ENCODE measurements around the gene UTP4.
"Not testable (repeated sequence)": the region's sequence is repeated elsewhere in the genome, so short reads cannot be mapped to it uniquely, and the experiment has no call there.

UTP4 gene

DNA sequence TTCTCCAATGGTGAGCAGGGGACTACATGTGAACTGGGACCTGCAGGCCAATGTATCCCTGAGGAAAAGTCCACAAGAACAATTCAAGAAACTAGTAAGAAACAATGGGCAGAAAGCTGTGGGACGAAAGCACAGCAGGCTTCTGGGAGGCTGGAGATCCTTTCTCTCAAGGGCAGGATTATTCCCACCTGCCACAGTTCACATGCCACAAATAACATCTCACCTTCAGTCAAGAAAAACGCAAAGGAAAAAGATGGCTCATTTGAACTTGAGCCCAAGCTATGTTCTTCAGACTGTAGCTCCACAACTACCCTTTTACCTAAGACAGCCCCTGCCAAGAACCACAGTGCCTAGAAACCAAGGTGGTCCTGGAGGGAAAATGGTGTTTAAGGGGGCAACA, 14.0 kb upstream of the UTP4 start:
- Histone ChIP-seq H3K27me3 (ENCODE audit: control insufficient read depth, insufficient read depth, low read length) (no peaks in the 10 kb centered on the region), H3K36me3 (ENCODE audit: control insufficient read depth, insufficient read depth, low read length) (peaks cover 47% of the 10 kb centered on the region), H3K4me3 (ENCODE audit: low read length) (no peak overlapping the region), H3K9me3 (ENCODE audit: control insufficient read depth, insufficient read depth, low read length) (no peaks in the 10 kb centered on the region), H3K27ac (ENCODE audit: low read length) (no peak overlapping the region), H3K4me1 (ENCODE audit: control insufficient read depth, insufficient read depth, low read length) (no peaks in the 10 kb centered on the region)
- no peak for DNase-seq (ENCODE audit: low read depth, low spot score)
- no CpG with 5 or more reads among the region's 2 CpGs for WGBS (ENCODE audit: insufficient coverage, insufficient read length)

DNA sequence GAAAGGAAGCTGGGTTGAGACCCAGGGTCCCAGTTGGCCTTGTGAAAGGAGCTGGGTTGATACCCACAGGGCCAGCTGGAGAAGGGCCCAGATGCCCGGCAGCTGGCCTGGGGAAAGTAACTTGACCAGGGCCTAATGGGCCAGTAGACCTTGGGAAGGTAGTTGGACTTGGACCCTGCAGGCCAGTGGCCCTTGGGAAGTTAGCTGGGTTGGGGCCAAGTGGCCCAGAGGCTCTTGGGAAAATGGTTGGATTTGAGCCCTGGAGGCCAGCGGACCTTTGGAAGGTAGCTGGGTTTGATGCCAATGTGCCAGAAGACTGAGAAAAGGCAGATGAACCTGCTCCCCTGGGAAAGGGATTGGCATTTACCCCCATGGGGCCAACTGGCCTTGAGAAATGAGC, 13.5 kb upstream of the UTP4 start:
- no CpG with 5 or more reads among the region's 2 CpGs for WGBS (ENCODE audit: insufficient coverage, insufficient read length)
- H3K9me3 ChIP-seq (ENCODE audit: control insufficient read depth, insufficient read depth, low read length), result no peaks in the 10 kb centered on the region
- no peaks in the 10 kb centered on the region for H3K27me3 ChIP-seq (ENCODE audit: control insufficient read depth, insufficient read depth, low read length)
- no peak overlapping the region for H3K27ac ChIP-seq (ENCODE audit: low read length)
- peaks cover 42% of the 10 kb centered on the region for H3K36me3 ChIP-seq (ENCODE audit: control insufficient read depth, insufficient read depth, low read length)
- no peak for DNase-seq (ENCODE audit: low read depth, low spot score)
- no peaks in the 10 kb centered on the region for H3K4me1 ChIP-seq (ENCODE audit: control insufficient read depth, insufficient read depth, low read length)
- no peak overlapping the region for H3K4me3 ChIP-seq (ENCODE audit: low read length)

DNA sequence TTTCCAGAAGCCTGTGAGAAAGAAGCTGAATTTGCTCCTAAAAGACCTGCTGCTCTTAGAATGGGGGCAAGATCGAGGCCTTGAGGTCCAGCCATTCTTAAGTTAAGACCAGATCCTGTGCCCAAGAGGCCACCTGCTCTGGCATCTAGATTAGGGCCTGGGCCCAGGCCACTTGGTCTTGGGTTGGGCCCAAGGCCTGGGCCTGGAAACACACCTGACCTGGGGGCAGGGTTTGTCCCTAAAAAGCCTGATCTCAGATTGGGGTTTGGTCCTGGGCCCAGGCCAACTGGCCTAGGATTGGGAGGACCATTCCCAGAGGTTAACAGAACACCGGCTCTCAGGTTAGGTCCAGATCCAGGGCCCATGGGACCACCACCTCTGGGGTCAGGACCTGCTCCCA, 12.9 kb upstream of the UTP4 start:
- WGBS (ENCODE audit: insufficient coverage, insufficient read length), result no CpG with 5 or more reads among the region's 2 CpGs

DNA sequence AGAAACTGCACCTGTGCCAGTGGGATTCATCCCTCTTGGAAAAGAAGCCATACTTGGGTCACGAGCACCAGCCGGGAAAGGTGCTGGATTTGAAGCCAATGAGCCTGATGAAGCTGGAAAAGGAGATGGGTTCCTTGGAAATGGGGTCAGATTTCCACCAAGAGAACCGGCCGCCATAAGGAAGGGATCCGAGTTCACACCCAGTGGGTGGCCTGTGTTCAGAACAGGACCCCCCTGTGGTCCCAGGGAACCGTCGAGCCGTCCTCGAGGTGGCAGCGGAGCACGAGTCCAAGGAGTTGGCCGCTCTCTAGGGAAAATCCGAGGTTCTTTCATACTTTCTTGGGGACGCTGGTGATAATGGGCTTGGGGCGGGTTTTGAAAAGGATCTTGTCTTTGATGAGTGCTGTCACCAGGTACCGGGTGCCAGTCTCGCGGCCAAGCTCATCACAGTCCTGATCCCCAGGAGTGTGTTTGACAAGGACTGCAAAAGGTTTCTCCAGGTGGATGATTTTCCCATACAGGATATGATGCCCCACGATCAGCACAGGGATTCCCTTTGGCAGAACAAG, 12.3 kb upstream of the UTP4 start:
- no CpG with 5 or more reads among the region's 19 CpGs for WGBS (ENCODE audit: insufficient coverage, insufficient read length)
- peaks cover 31% of the 10 kb centered on the region for H3K36me3 ChIP-seq (ENCODE audit: control insufficient read depth, insufficient read depth, low read length)
- H3K9me3 ChIP-seq (ENCODE audit: control insufficient read depth, insufficient read depth, low read length), result no peaks in the 10 kb centered on the region
- no peaks in the 10 kb centered on the region for H3K4me1 ChIP-seq (ENCODE audit: control insufficient read depth, insufficient read depth, low read length)
- no peak overlapping the region for H3K4me3 ChIP-seq (ENCODE audit: low read length)
- H3K27ac ChIP-seq (ENCODE audit: low read length), result no peak overlapping the region
- DNase-seq (ENCODE audit: low read depth, low spot score), result no peak
- no peaks in the 10 kb centered on the region for H3K27me3 ChIP-seq (ENCODE audit: control insufficient read depth, insufficient read depth, low read length)

More for the DNA sequence above, 12.9 kb upstream of the UTP4 start:
- Histone ChIP-seq H3K27ac (ENCODE audit: low read length) (no peak overlapping the region), H3K9me3 (ENCODE audit: control insufficient read depth, insufficient read depth, low read length) (no peaks in the 10 kb centered on the region), H3K4me3 (ENCODE audit: low read length) (no peak overlapping the region), H3K36me3 (ENCODE audit: control insufficient read depth, insufficient read depth, low read length) (peaks cover 37% of the 10 kb centered on the region), H3K27me3 (ENCODE audit: control insufficient read depth, insufficient read depth, low read length) (no peaks in the 10 kb centered on the region), H3K4me1 (ENCODE audit: control insufficient read depth, insufficient read depth, low read length) (no peaks in the 10 kb centered on the region)
- DNase-seq (ENCODE audit: low read depth, low spot score), result no peak

DNA sequence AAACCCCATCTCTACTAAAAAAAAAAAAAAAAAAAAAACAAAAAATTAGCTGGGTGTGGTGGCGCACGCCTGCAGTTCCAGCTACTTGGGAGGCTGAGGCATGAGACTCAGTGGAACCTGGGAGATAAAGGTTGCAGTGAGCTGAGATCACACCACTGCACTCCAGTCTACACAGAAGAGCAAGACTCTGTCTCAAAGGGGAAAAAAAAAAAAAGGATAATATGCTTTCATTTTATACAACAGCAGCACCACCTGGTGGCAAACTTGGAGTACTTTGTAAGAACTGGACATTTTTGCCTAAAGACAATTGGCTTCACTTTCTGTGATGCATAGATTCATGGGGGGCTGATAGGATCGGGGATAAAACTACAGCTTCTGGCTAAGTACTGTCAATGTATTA, 8.5 kb upstream of the UTP4 start:
- no peak for DNase-seq (ENCODE audit: low read depth, low spot score)
- no CpG with 5 or more reads among the region's 3 CpGs for WGBS (ENCODE audit: insufficient coverage, insufficient read length)
- peaks cover 9% of the 10 kb centered on the region for H3K36me3 ChIP-seq (ENCODE audit: control insufficient read depth, insufficient read depth, low read length)

DNA sequence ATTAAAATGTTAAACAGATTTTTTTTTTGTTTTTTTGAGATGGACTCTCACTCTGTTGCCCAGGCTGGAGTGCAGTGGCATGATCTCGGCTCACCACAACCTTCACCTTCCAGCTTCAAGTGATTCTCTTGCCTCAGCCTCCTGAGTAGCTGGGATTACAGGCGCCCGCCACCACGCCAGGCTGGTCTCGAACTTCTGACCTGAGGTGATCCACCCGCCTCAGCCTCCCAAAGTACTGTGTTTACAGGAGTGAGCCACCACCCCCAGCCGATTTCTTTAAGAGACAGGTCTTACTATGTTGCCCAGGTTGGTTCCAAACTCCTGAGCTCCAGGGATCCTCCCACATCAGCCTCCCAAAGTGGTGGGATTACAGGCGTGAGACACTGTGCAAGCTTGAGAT, 8.0 kb upstream of the UTP4 start:
- H3K36me3 ChIP-seq (ENCODE audit: control insufficient read depth, insufficient read depth, low read length); H3K4me1 ChIP-seq (ENCODE audit: control insufficient read depth, insufficient read depth, low read length); H3K27me3 ChIP-seq (ENCODE audit: control insufficient read depth, insufficient read depth, low read length); H3K4me3 ChIP-seq (ENCODE audit: low read length); H3K9me3 ChIP-seq (ENCODE audit: control insufficient read depth, insufficient read depth, low read length); DNase-seq (ENCODE audit: low read depth, low spot score); H3K27ac ChIP-seq (ENCODE audit: low read length): not testable (repeated sequence)
- WGBS (ENCODE audit: insufficient coverage, insufficient read length), result no CpG with 5 or more reads among the region's 8 CpGs

More for the DNA sequence above, 8.5 kb upstream of the UTP4 start:
- no peak overlapping the region for H3K4me3 ChIP-seq (ENCODE audit: low read length)
- no peaks in the 10 kb centered on the region for H3K27me3 ChIP-seq (ENCODE audit: control insufficient read depth, insufficient read depth, low read length)
- H3K9me3 ChIP-seq (ENCODE audit: control insufficient read depth, insufficient read depth, low read length), result no peaks in the 10 kb centered on the region
- H3K27ac ChIP-seq (ENCODE audit: low read length), result no peak overlapping the region
- H3K4me1 ChIP-seq (ENCODE audit: control insufficient read depth, insufficient read depth, low read length), result no peaks in the 10 kb centered on the region

DNA sequence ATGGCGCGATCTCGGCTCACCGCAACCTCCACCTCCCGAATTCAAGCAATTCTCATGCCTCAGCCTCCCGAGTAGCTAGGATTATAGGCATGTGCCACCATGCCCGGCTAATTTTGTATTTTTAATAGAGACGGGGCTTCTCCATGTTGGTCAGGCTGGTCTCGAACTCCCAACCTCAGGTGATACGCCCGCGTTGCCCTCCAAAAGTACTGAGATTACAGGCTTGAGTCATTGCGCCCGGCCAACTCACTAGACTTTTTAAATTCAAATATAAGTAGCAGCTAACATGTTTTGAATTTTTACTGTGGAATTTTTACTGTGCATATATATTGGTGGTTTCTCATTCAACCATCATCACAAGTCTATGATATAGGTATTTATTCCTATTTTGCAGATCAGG, 7.5 kb upstream of the UTP4 start:
- H3K27ac ChIP-seq (ENCODE audit: low read length); H3K4me3 ChIP-seq (ENCODE audit: low read length); H3K27me3 ChIP-seq (ENCODE audit: control insufficient read depth, insufficient read depth, low read length); DNase-seq (ENCODE audit: low read depth, low spot score); H3K36me3 ChIP-seq (ENCODE audit: control insufficient read depth, insufficient read depth, low read length); H3K9me3 ChIP-seq (ENCODE audit: control insufficient read depth, insufficient read depth, low read length); H3K4me1 ChIP-seq (ENCODE audit: control insufficient read depth, insufficient read depth, low read length): not testable (repeated sequence)
- no CpG with 5 or more reads among the region's 14 CpGs for WGBS (ENCODE audit: insufficient coverage, insufficient read length)

DNA sequence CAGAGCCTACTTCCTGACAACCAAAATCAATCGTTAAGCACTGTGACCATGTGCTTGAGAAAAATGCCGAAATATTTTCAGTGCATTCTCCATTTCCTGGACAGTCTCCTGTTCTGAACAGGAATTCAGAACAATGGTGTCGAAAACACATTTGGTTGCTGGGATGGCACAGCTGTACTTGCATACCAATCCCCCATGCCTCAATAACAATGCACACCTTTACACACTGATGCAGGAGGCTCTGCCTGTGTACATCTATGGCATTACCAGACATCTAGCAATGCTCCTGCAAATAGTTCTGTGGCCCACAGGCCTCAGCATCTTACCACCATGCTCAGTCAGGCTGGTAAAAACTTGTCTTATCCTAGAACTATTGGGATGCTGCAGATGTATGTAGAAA, 6.2 kb upstream of the UTP4 start:
- Histone ChIP-seq H3K4me3 (ENCODE audit: low read length) (no peak overlapping the region), H3K27me3 (ENCODE audit: control insufficient read depth, insufficient read depth, low read length) (no peaks in the 10 kb centered on the region), H3K9me3 (ENCODE audit: control insufficient read depth, insufficient read depth, low read length) (no peaks in the 10 kb centered on the region), H3K36me3 (ENCODE audit: control insufficient read depth, insufficient read depth, low read length) (no peaks in the 10 kb centered on the region), H3K4me1 (ENCODE audit: control insufficient read depth, insufficient read depth, low read length) (no peaks in the 10 kb centered on the region), H3K27ac (ENCODE audit: low read length) (no peak overlapping the region)
- DNase-seq (ENCODE audit: low read depth, low spot score), result no peak
- WGBS (ENCODE audit: insufficient coverage, insufficient read length), result no CpG with 5 or more reads among the region's 3 CpGs

DNA sequence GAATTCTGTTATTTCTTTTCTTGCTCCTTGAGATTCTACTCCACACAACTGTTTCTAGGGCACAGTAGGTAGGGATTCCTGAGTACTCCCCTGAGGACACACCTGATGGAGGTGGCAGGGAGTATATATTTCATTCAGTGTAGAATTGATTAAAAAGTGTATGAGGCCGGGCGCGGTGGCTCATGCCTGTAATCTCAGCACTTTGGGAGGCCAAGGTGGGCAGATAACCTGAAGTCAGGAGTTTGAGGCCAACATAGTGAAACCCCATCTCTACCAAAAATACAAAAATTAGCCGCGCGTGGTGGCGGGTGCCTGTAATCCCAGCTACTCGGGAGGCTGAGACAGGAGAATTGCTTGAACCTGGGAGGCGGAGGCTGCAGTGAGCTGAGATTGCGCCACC, 5.6 kb upstream of the UTP4 start:
- not testable (repeated sequence) for DNase-seq (ENCODE audit: low read depth, low spot score); H3K27ac ChIP-seq (ENCODE audit: low read length); H3K4me1 ChIP-seq (ENCODE audit: control insufficient read depth, insufficient read depth, low read length); H3K36me3 ChIP-seq (ENCODE audit: control insufficient read depth, insufficient read depth, low read length); H3K9me3 ChIP-seq (ENCODE audit: control insufficient read depth, insufficient read depth, low read length); H3K4me3 ChIP-seq (ENCODE audit: low read length); H3K27me3 ChIP-seq (ENCODE audit: control insufficient read depth, insufficient read depth, low read length)
- no CpG with 5 or more reads among the region's 10 CpGs for WGBS (ENCODE audit: insufficient coverage, insufficient read length)

DNA sequence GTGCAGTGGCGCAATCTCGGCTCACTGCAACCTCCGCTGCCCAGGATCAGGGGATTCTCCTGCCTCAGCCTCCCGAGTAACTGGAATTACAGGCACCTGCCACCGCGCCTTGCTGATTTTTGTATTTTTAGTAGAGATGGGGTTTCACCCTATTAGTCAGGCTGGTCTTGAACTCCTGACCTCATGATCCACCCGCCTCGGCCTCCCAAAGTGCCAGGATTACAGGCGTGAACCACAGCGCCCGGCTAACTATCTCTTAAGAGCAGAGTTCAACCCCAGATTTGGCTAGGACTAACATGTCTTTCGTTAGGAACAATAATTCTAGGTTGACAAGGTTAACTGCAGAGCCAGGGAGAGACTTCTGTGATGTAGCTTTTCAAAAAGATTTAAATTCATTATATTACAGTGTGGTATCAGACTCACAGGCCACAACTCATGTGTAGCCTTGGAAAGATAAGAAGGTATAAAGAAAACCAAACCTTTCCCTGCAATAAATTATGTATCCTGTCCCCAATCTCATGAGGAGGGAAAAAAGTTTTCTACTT, 4.4 kb upstream of the UTP4 start:
- no CpG with 5 or more reads among the region's 12 CpGs for WGBS (ENCODE audit: insufficient coverage, insufficient read length)
- no peaks in the 10 kb centered on the region for H3K4me1 ChIP-seq (ENCODE audit: control insufficient read depth, insufficient read depth, low read length)
- no peaks in the 10 kb centered on the region for H3K9me3 ChIP-seq (ENCODE audit: control insufficient read depth, insufficient read depth, low read length)
- no peak overlapping the region for H3K4me3 ChIP-seq (ENCODE audit: low read length)
- H3K27ac ChIP-seq (ENCODE audit: low read length), result no peak overlapping the region
- H3K36me3 ChIP-seq (ENCODE audit: control insufficient read depth, insufficient read depth, low read length), result no peaks in the 10 kb centered on the region
- H3K27me3 ChIP-seq (ENCODE audit: control insufficient read depth, insufficient read depth, low read length), result no peaks in the 10 kb centered on the region
- DNase-seq (ENCODE audit: low read depth, low spot score), result no peak

DNA sequence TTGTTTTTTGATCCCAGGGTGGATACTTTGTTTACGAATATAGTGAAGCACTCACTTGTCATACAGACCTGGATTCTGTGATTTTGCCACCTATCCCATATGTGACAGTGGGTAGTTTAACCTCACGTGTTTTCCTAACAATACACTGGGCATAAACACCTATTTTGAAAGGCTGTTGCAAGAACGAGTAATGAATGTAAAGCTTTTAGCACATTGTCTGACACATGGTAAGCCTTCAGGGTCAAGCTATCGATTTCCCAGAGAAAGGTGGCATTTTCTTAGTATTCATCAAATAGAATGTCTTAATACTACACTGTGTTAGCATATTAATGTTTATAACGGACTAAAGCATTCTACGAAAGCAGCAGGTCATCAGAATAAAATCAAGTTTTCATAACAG, 2.0 kb upstream of the UTP4 start:
- Histone ChIP-seq H3K4me1 (ENCODE audit: control insufficient read depth, insufficient read depth, low read length) (no peaks in the 10 kb centered on the region), H3K27me3 (ENCODE audit: control insufficient read depth, insufficient read depth, low read length) (no peaks in the 10 kb centered on the region), H3K36me3 (ENCODE audit: control insufficient read depth, insufficient read depth, low read length) (no peaks in the 10 kb centered on the region), H3K4me3 (ENCODE audit: low read length) (no peak overlapping the region), H3K9me3 (ENCODE audit: control insufficient read depth, insufficient read depth, low read length) (no peaks in the 10 kb centered on the region), H3K27ac (ENCODE audit: low read length) (no peak overlapping the region)
- DNase-seq (ENCODE audit: low read depth, low spot score), result no peak
- WGBS (ENCODE audit: insufficient coverage, insufficient read length), result no CpG with 5 or more reads among the region's 6 CpGs
